ENCODE results near the gene STPG3.

Gene STPG3

GRCh38 chr9:137251194-137251461 is at the start of gene STPG3:
STPG3 (plus strand) TSS chr9:137251286; CDS start chr9:137251287, 1 bp downstream.
- DNase-seq (ENCODE audit: low spot score) = no peak

- no peak for DNase-seq (ENCODE audit: low spot score)
These were observed 48.1 kb upstream of the STPG3 start for GRCh38 chr9:137202966-137203365.

GRCh38 chr9:137204731-137205125 is 46.4 kb upstream of the STPG3 start:
- DNase-seq (ENCODE audit: low spot score) = no peak

- peak; percentile 88 for DNase-seq (ENCODE audit: low spot score)
These were observed 45.7 kb upstream of the STPG3 start, which contains the start of the genes NDOR1 and TMEM203 for GRCh38 chr9:137205126-137206069. NDOR1 (plus strand) TSS chr9:137205700; CDS start chr9:137205778, 78 bp downstream. TMEM203 (minus strand) TSS chr9:137205648; CDS start chr9:137205414, 234 bp downstream.

GRCh38 chr9:137206602-137207001 is 44.5 kb upstream of the STPG3 start:
- no peak for DNase-seq (ENCODE audit: low spot score)

- no peak for DNase-seq (ENCODE audit: low spot score)
These were observed 39.6 kb upstream of the STPG3 start for GRCh38 chr9:137211532-137211931.

- no peak for DNase-seq (ENCODE audit: low spot score)
These were observed 38.6 kb upstream of the STPG3 start for GRCh38 chr9:137212520-137212919.

GRCh38 chr9:137213160-137214060 is 37.7 kb upstream of the STPG3 start:
- no peak for DNase-seq (ENCODE audit: low spot score)

- DNase-seq (ENCODE audit: low spot score) = no peak
These were observed 36.5 kb upstream of the STPG3 start for GRCh38 chr9:137214620-137215019.

GRCh38 chr9:137215196-137215986 is 35.7 kb upstream of the STPG3 start:
- DNase-seq (ENCODE audit: low spot score) = no peak

GRCh38 chr9:137216188-137216965 is 34.7 kb upstream of the STPG3 start:
- DNase-seq (ENCODE audit: low spot score) = no peak

- DNase-seq (ENCODE audit: low spot score) = no peak
These were observed 33.5 kb upstream of the STPG3 start for GRCh38 chr9:137217276-137218211.

- DNase-seq (ENCODE audit: low spot score) = no peak
These were observed 32.8 kb upstream of the STPG3 start for GRCh38 chr9:137218212-137218753.

- DNase-seq (ENCODE audit: low spot score) = no peak
These were observed 32.3 kb upstream of the STPG3 start for GRCh38 chr9:137218754-137219271.

GRCh38 chr9:137219757-137220316 is 31.2 kb upstream of the STPG3 start:
- no peak for DNase-seq (ENCODE audit: low spot score)

GRCh38 chr9:137220317-137221094 is 30.6 kb upstream of the STPG3 start:
- no peak for DNase-seq (ENCODE audit: low spot score)

GRCh38 chr9:137221095-137221505 is 30.0 kb upstream of the STPG3 start:
- no peak for DNase-seq (ENCODE audit: low spot score)

GRCh38 chr9:137221506-137222111 is 29.5 kb upstream of the STPG3 start:
- DNase-seq (ENCODE audit: low spot score) = no peak

Measured in cerebellar cortex (tissue), 1 donor.